Measurements from ENCODE around the gene STXBP6.
A peak's percentile ranks its signal among the peaks of the same experiment; 100 is the strongest.

Gene STXBP6

GRCh38 chr14:24904533-24904932, 145.4 kb downstream of the STXBP6 start:
- DNase-seq (ENCODE audit: extremely low read depth, low read depth), result no peak
- TF ChIP-seq CTCF (IDR thresholded peaks at IDR 0.05; ENCODE audit: low read depth, low read length), result no peak

- no peak for DNase-seq (ENCODE audit: extremely low read depth, low read depth)
- no peak for TF ChIP-seq CTCF (IDR thresholded peaks at IDR 0.05; ENCODE audit: low read depth, low read length)
Measured at GRCh38 chr14:24903337-24903736, 146.6 kb downstream of the STXBP6 start.

- no peak for TF ChIP-seq CTCF (IDR thresholded peaks at IDR 0.05; ENCODE audit: low read depth, low read length)
Measured at GRCh38 chr14:24900269-24901100, 149.5 kb downstream of the STXBP6 start.

GRCh38 chr14:24897793-24898192, 152.2 kb downstream of the STXBP6 start:
- no peak for TF ChIP-seq CTCF (IDR thresholded peaks at IDR 0.05; ENCODE audit: low read depth, low read length)
- no peak for DNase-seq (ENCODE audit: extremely low read depth, low read depth)

More at GRCh38 chr14:24900269-24901100, 149.5 kb downstream of the STXBP6 start:
- peak; percentile 50 for DNase-seq (ENCODE audit: extremely low read depth, low read depth)

GRCh38 chr14:24895622-24896021, 154.3 kb downstream of the STXBP6 start:
- no peak for TF ChIP-seq CTCF (IDR thresholded peaks at IDR 0.05; ENCODE audit: low read depth, low read length)
- DNase-seq (ENCODE audit: extremely low read depth, low read depth), result no peak

GRCh38 chr14:24895243-24895583, 154.7 kb downstream of the STXBP6 start:
- DNase-seq (ENCODE audit: extremely low read depth, low read depth), result no peak
- TF ChIP-seq CTCF (IDR thresholded peaks at IDR 0.05; ENCODE audit: low read depth, low read length), result no peak

GRCh38 chr14:24894583-24895242, 155.2 kb downstream of the STXBP6 start:
- no peak for DNase-seq (ENCODE audit: extremely low read depth, low read depth)
- no peak for TF ChIP-seq CTCF (IDR thresholded peaks at IDR 0.05; ENCODE audit: low read depth, low read length)

All from AG09319 (cell line).